IPS-18a (cell line): ENCODE measurements around the gene WWTR1.

Experiments used
- H3K27ac ChIP-seq: one replicate; pipeline ENCODE4 v1.5.1; 2013; ENCODE audit warnings: low read length
- H3K27me3 ChIP-seq: one replicate; pipeline ENCODE4 v1.6.1; 2013; ENCODE audit warnings: mild to moderate bottlenecking, low read length; ENCODE audit not compliant: control insufficient read depth, insufficient read depth
- H3K36me3 ChIP-seq: one replicate; pipeline ENCODE4 v1.6.1; 2013; ENCODE audit warnings: low read depth, low read length; ENCODE audit not compliant: control insufficient read depth
- H3K4me1 ChIP-seq: one replicate; pipeline ENCODE4 v1.6.1; 2013; ENCODE audit warnings: low read depth, low read length; ENCODE audit not compliant: control insufficient read depth
- H3K4me3 ChIP-seq: one replicate; pipeline ENCODE4 v1.5.1; 2013; ENCODE audit warnings: low read length
- H3K9ac ChIP-seq: one replicate; pipeline ENCODE4 v1.6.1; 2013; ENCODE audit warnings: mild to moderate bottlenecking, low read length, moderate library complexity
- H3K9me3 ChIP-seq: one replicate; pipeline ENCODE4 v1.6.1; 2013; ENCODE audit warnings: low read depth, low read length; ENCODE audit not compliant: control insufficient read depth

The WWTR1 gene

DNA sequence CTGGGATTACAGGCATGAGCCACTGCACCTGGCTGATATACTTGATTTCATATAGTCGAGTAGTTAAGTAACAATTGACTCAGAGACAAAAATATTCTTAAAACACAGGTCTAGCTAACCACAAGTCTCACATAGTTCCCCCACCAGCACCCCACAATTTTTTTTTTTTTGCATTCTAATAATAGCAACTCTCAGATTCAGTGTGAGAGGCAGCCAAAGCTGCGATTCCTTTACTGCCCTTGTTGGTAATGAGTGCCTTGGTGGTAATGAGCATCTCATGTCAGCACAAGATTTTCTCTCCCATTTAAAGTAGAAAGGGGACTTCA, 72.5 kb downstream of the WWTR1 start:
- Histone ChIP-seq H3K4me3 (no peak overlapping the region), H3K36me3 (no peaks in the 10 kb centered on the region), H3K27me3 (no peaks in the 10 kb centered on the region), H3K4me1 (peaks cover 16% of the 10 kb centered on the region), H3K9ac (no peak overlapping the region), H3K27ac (no peak overlapping the region), H3K9me3 (no peaks in the 10 kb centered on the region)

DNA sequence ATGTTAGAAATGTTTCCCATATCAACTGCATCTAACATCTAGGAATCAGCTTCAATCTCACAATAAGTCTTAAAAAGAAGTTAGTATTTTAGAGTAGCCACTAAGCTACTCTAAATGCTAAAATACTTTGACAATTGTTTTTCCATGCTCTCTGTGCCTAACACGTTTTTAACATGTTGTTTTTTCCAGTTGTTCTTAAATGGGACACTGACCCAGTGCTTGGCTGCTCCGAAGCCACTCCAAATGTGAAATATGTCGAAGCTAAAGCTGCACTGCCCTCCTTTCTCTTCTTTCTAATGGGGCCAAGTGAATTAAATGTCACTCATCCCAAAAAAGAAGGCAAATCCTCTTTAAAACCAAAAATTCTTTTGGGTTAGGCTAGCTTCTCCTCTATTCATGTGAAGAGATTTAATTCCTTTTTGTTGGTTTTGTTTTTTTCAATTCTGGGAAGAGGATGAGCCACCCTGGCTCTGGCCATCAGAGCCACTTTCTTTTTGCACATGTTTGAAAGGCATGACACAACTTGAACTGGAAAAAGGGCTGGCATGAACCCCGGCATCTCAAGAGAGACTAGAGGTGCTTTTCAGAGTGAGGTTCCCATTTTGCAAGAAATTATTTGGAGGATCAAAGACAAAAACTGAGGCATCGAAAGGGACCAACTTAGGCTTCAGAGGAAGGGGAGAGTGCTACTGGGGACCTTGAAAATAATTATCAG, 73.7 kb downstream of the WWTR1 start:
- Histone ChIP-seq H3K4me3 (no peak overlapping the region), H3K4me1 (peaks cover 16% of the 10 kb centered on the region), H3K27ac (no peak overlapping the region)

DNA sequence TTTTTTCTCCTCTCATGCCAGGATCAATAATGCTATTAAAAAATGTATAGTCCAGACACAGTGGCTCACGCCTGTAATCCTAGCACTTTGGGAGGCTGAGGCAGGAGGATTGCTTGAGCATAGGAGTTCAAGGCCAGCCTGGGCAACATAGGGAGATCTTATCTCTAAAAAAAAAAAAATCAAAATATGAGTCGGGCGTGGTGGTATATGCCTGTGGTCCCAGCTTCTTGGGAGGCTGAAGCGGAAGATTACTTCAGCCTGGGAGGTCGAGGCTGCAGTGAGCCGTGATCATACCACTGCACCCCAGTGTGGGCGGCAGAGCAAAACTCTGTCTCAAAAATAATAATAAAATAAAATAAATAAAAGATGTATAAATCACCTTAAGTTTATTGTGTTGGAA, 75.4 kb downstream of the WWTR1 start:
- Histone ChIP-seq H3K27ac (no peak overlapping the region), H3K4me3 (no peak overlapping the region), H3K4me1 (peaks cover 25% of the 10 kb centered on the region), H3K36me3 (no peaks in the 10 kb centered on the region), H3K9ac (no peak overlapping the region), H3K9me3 (no peaks in the 10 kb centered on the region), H3K27me3 (no peaks in the 10 kb centered on the region)

More for the DNA sequence above, 73.7 kb downstream of the WWTR1 start:
- Histone ChIP-seq H3K9me3 (no peaks in the 10 kb centered on the region), H3K27me3 (no peaks in the 10 kb centered on the region), H3K36me3 (no peaks in the 10 kb centered on the region), H3K9ac (no peak overlapping the region)

DNA sequence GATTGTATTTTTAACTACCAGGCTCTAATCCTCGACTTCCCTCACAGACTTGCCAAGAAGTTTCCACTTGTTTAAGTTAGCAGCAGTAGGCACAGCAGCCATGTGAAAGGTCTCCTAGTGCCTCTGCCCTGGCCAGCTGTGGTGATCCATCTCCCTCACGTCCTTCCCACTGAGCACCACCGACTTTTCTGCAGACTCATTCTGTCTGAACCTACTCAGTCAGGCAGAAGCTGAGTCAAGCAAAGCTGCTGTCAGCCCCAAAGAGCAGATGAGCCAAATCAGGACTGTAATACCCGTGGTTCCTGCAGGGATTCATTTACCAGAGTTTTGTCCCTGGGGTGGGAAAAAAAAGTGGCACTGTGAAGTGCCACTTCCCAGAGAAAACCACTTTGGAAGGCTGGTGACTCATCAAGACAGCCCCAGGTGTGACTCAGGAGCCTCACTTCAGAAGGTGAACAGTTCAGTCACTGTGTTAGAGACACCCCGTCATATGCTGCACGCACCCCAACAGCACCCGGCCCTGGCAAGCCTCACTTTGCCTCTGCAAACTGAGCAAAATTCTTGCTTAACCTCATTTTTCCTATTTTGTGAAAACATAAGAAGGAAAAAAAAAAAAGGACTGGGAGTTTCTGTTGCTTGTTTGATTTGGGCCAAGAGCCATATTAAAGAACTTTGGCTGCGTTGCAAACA, 76.0 kb downstream of the WWTR1 start:
- no peaks in the 10 kb centered on the region for H3K27me3 ChIP-seq
- H3K4me3 ChIP-seq = no peak overlapping the region
- H3K4me1 ChIP-seq = peaks cover 25% of the 10 kb centered on the region
- no peak overlapping the region for H3K27ac ChIP-seq
- H3K9ac ChIP-seq = no peak overlapping the region
- no peaks in the 10 kb centered on the region for H3K9me3 ChIP-seq
- no peaks in the 10 kb centered on the region for H3K36me3 ChIP-seq

DNA sequence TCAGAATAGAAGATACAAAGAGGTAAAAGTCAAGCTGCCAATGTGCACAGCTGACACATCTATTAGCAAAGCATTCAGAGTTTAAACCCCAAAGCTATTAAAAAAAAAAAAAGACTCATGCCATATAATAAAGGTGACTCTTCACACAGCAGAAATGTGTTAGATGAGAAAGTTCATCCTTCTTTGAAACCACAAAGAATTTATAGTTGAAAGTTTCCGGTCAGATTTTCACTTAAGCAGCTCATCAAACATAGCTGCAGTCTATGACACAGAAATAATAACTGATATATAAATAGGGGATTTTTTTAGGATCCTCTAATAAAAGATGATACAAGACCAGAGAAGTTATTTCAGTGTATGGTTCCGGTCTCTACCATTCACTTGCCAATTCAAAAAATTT, 76.6 kb downstream of the WWTR1 start:
- peaks cover 24% of the 10 kb centered on the region for H3K4me1 ChIP-seq
- H3K9me3 ChIP-seq = no peaks in the 10 kb centered on the region
- H3K36me3 ChIP-seq = no peaks in the 10 kb centered on the region
- H3K9ac ChIP-seq = no peak overlapping the region
- H3K27me3 ChIP-seq = no peaks in the 10 kb centered on the region
- no peak overlapping the region for H3K27ac ChIP-seq
- H3K4me3 ChIP-seq = no peak overlapping the region

DNA sequence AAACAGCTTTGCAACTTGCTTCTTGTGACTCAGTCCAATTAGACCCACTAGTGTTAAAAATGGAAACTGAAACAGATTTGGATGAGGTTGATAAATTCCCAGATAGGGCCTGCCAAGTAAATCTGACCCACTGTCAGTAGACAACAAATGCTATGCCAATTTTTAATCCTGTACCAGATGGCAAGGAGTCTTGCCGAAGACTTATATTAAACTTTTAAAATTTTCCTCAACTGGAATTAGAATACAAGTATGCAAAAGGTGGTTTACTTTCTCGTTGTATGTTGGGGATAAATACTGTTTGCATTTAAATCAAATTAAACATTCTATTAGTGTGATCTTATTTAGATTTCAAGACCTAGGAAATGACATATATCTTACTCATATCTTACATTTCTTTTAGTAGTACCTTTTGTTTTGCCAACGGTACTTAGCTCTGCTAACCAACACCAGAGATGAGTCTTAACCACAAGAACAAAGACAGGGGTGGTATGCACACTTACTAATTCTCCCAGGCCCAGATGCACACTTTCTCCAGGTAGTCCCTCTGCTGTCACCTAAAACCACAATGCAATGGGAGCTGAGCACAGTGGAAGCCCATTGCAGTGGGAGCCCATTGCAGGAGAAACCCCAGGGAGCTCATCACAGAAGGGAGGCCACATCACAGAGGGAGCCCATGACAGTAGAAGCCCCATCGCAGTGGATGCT, 77.8 kb downstream of the WWTR1 start:
- Histone ChIP-seq H3K27ac (no peak overlapping the region), H3K4me1 (peaks cover 36% of the 10 kb centered on the region), H3K9me3 (no peaks in the 10 kb centered on the region), H3K9ac (no peak overlapping the region), H3K36me3 (no peaks in the 10 kb centered on the region), H3K27me3 (no peaks in the 10 kb centered on the region), H3K4me3 (no peak overlapping the region)

DNA sequence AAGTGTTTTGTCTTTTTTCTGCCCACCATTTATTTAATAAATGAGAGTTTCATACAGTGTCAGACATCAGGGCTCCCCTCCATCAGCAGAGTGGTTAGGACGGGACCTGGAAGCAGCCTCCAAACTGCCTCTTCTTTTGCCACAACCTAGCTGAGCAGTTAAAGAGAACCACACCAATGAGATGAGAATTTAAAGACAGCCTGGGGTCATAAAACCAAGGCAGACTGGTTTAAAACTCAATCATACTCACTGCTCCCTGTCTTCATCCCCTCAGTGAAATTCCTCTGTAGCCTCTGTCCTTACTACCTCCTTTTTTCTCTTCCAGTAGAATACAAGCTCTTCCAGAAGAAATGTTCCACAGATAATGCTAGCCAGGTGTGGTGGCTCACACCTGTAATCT, 78.7 kb downstream of the WWTR1 start:
- Histone ChIP-seq H3K9ac (no peak overlapping the region), H3K4me1 (peaks cover 36% of the 10 kb centered on the region), H3K27ac (no peak overlapping the region), H3K27me3 (no peaks in the 10 kb centered on the region), H3K36me3 (no peaks in the 10 kb centered on the region), H3K9me3 (no peaks in the 10 kb centered on the region), H3K4me3 (no peak overlapping the region)

DNA sequence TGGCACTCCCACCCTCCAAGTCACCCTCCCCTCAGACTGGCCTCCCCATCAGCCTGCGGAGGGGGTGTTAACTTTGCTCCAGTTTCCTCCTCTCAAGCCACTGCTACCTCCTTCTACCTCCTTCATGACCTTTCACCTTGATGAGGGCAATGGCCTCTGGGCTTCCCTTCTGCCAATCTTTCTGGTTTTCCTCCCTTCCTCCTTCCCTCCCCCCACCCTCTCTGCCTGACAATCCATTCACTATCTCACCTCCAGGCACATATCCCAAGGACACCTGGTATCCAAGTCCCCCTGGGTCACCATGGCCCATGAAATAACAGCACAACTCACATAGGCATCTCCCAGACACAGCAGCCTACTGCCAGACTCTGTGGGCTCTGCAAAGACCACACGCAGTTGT, 80.0 kb downstream of the WWTR1 start:
- Histone ChIP-seq H3K9ac (no peak overlapping the region), H3K4me1 (peaks cover 36% of the 10 kb centered on the region), H3K27ac (no peak overlapping the region), H3K4me3 (no peak overlapping the region), H3K36me3 (no peaks in the 10 kb centered on the region), H3K27me3 (no peaks in the 10 kb centered on the region), H3K9me3 (no peaks in the 10 kb centered on the region)

DNA sequence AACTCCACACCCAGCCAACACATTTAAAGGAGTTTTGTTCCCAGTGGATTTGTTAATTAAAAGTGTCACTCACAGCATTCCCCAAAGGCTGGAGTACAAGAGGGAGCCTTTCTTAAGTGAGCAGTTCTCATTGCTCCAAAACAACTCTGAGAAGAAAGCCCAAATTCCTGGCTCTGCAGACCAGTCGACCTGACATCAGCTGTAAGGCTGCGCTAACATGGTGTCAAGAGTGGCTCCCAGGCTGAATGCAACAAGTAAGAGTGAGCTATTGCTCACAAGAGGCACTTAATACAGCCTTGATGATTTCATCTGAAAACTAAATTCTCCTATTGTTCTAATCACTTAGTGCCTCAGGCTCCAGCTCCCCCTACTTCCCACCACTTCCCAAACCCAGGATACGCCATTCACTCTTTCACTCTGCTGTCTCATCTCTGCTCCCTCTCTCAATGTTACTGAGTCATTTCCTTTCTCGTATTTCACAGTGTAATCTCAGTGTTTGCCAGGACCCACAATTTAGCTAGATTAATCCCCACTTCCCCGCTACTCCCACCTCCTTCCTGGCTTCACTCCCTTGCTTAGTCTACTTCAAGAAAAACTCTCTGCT, 81.8 kb downstream of the WWTR1 start:
- no peak overlapping the region for H3K27ac ChIP-seq
- H3K4me3 ChIP-seq = no peak overlapping the region
- no peaks in the 10 kb centered on the region for H3K9me3 ChIP-seq
- peaks cover 29% of the 10 kb centered on the region for H3K4me1 ChIP-seq
- H3K27me3 ChIP-seq = no peaks in the 10 kb centered on the region
- no peaks in the 10 kb centered on the region for H3K36me3 ChIP-seq
- no peak overlapping the region for H3K9ac ChIP-seq

DNA sequence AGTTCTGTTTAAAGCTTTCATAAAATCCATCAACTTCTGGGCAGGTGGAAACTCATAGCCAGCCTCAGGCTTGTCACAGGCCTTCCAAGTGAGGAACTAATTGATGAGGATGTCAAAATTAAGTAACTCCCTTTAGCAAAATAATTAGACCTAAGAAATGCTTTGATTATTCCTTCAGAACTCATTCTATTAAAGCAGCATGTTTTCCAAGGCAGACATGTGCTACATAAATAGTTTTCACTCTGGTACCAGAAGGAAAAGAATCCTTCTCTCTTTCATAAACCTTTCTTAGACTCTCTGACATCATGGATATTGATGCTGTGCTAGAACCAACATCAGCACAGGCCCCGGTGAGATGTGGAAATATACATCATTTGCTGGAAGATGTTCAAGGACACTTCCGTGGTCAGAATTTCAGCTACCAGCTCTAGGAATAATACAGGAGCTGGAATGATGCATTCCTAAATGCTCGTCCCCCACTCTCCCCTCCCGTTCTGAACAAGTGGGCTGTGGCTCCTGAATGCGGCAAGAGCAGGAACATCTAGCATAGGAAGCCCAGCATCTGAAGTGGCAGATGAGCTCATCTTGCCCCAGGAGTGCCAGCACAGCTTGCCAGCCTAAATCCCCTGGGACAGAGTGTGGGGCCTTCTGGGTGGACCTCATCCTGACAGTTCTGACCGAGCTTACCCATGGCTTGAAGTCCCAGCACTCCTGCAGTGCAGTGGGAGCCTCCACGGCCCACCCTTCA, 82.4 kb downstream of the WWTR1 start:
- H3K9ac ChIP-seq = no peak overlapping the region
- no peaks in the 10 kb centered on the region for H3K27me3 ChIP-seq
- H3K27ac ChIP-seq = no peak overlapping the region
- H3K4me1 ChIP-seq = peaks cover 29% of the 10 kb centered on the region
- H3K9me3 ChIP-seq = no peaks in the 10 kb centered on the region
- no peak overlapping the region for H3K4me3 ChIP-seq
- no peaks in the 10 kb centered on the region for H3K36me3 ChIP-seq

DNA sequence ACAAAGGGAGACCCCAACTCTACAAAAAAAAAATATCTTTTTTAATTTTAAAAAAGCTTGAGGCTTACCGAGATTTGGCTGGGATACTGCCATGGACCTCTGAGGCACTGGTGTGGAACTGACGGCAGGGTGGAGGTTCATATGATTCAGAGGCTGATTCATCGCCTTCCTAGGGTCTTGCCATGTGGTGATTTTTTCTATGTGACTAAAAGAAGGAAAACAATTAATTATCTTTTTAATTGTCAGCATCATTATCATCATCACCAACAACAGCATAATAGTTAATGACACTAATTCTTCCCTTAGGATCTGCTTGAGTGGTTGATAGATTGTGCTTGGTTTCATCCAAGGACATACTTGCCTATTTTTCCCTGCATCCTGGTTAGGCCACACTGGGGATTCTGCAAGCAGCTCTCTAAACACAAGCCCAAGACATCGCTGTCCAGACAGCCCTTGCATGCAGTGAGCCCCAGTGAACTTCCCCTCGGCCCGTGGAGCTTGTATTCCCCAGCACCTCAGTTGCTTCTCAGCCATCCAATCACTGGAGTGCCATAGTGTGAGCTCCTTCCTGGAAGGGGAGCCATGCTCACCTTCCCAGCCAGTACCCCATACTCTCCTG, 84.9 kb downstream of the WWTR1 start:
- Histone ChIP-seq H3K9ac (no peak overlapping the region), H3K4me3 (no peak overlapping the region), H3K36me3 (no peaks in the 10 kb centered on the region), H3K27ac (no peak overlapping the region), H3K4me1 (peaks cover 24% of the 10 kb centered on the region), H3K9me3 (no peaks in the 10 kb centered on the region), H3K27me3 (no peaks in the 10 kb centered on the region)
